M059J (cell line): ENCODE results near the gene RNF115. TPM values are rescaled to one million over a fixed set of nuclear protein-coding genes. Genes with fewer than 3 reads are reported as not detected.
"Not testable (repeated sequence)": the region's sequence is repeated elsewhere in the genome, so short reads cannot be mapped to it uniquely, and the experiment has no call there.

Source experiments
- DNase-seq: peaks from one replicate; pipeline ENCODE4 v3.0.0-alpha.2; 2012; ENCODE audit warnings: low read depth
- total RNA-seq: library from RNA; depleted of rRNA; stranded (reverse); fragments of >200 nt; shearing (Covaris generic); gene quantifications from 2 replicates; pipeline ENCODE4 v1.2.3, GENCODE V29; 2014

RNF115 gene
- total RNA-seq, 1 experiment from 2014 or later = 17.9 TPM

GRCh38 chr1:145777357-145778145 lies 46.3 kb downstream of the RNF115 start:
- DNase-seq = no peak

- no peak for DNase-seq
These were observed 50.5 kb downstream of the RNF115 start for GRCh38 chr1:145773423-145773822.

GRCh38 chr1:145771056-145771455 lies 52.8 kb downstream of the RNF115 start:
- DNase-seq = no peak

GRCh38 chr1:145768004-145768403 lies 55.9 kb downstream of the RNF115 start:
- DNase-seq = not testable (repeated sequence)

- not testable (repeated sequence) for DNase-seq
These were observed 57.0 kb downstream of the RNF115 start for GRCh38 chr1:145766926-145767325.

GRCh38 chr1:145765585-145766360 lies 58.1 kb downstream of the RNF115 start:
- DNase-seq = not testable (repeated sequence)

GRCh38 chr1:145765127-145765526 lies 58.8 kb downstream of the RNF115 start:
- DNase-seq = not testable (repeated sequence)

- not testable (repeated sequence) for DNase-seq
These were observed 59.5 kb downstream of the RNF115 start for GRCh38 chr1:145764231-145764940.

GRCh38 chr1:145762001-145762400 lies 61.9 kb downstream of the RNF115 start:
- not testable (repeated sequence) for DNase-seq

- DNase-seq = not testable (repeated sequence)
These were observed 62.4 kb downstream of the RNF115 start for GRCh38 chr1:145761498-145761897.

GRCh38 chr1:145760395-145760949 lies 63.4 kb downstream of the RNF115 start:
- not testable (repeated sequence) for DNase-seq

GRCh38 chr1:145759721-145760120 lies 64.2 kb downstream of the RNF115 start:
- no peak for DNase-seq

GRCh38 chr1:145758575-145758974 lies 65.3 kb downstream of the RNF115 start:
- DNase-seq = no peak

GRCh38 chr1:145758116-145758515 lies 65.8 kb downstream of the RNF115 start:
- no peak for DNase-seq

GRCh38 chr1:145757420-145757819 lies 66.5 kb downstream of the RNF115 start:
- DNase-seq = peak; percentile 17

GRCh38 chr1:145751491-145752037 lies 72.3 kb downstream of the RNF115 start:
- DNase-seq = peak; percentile 91

- DNase-seq = no peak
These were observed 73.5 kb downstream of the RNF115 start for GRCh38 chr1:145750426-145750825.

GRCh38 chr1:145747398-145748247 lies 76.3 kb downstream of the RNF115 start:
- DNase-seq = no peak

GRCh38 chr1:145740269-145740668 lies 83.6 kb downstream of the RNF115 start:
- peak; percentile 91 for DNase-seq

- no peak for DNase-seq
These were observed 87.7 kb downstream of the RNF115 start for GRCh38 chr1:145736191-145736590.

GRCh38 chr1:145730900-145731299 lies 93.0 kb downstream of the RNF115 start:
- no peak for DNase-seq
